ENCODE measurements around the gene GP5.

DNA sequence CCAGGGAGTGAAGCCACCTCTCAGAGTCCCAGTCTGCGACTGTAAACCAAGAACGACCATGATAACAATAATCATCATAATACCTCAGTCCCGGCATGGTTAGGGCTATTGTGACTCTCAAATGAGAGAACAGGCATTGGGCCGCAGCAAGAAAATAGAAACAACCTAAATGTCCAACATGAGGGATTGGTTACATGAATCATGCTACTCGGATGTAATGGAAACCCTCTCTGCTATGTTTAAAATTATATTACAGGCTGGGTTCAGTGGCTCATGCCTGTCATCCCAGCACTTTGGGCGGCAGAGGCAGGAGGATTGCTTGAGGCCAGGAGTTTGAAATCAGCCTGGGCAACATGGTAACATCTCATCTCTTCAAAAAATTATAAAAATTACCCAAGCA, 50.7 kb downstream of the GP5 start:
- no peak for TF ChIP-seq POLR2A (IDR thresholded peaks at IDR 0.05; ENCODE audit: low read depth)
- TF ChIP-seq, protein P1, sequence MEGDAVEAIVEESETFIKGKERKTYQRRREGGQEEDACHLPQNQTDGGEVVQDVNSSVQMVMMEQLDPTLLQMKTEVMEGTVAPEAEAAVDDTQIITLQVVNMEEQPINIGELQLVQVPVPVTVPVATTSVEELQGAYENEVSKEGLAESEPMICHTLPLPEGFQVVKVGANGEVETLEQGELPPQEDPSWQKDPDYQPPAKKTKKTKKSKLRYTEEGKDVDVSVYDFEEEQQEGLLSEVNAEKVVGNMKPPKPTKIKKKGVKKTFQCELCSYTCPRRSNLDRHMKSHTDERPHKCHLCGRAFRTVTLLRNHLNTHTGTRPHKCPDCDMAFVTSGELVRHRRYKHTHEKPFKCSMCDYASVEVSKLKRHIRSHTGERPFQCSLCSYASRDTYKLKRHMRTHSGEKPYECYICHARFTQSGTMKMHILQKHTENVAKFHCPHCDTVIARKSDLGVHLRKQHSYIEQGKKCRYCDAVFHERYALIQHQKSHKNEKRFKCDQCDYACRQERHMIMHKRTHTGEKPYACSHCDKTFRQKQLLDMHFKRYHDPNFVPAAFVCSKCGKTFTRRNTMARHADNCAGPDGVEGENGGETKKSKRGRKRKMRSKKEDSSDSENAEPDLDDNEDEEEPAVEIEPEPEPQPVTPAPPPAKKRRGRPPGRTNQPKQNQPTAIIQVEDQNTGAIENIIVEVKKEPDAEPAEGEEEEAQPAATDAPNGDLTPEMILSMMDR (IDR thresholded peaks at IDR 0.05), result no peak
